IgD-negative memory B cell (primary cell): ENCODE results near the gene TTLL13. TPM values are rescaled to one million over a fixed set of nuclear protein-coding genes. Genes with fewer than 3 reads are reported as not detected.

Experiments used
- H3K27ac Mint-ChIP-seq, 3 donors: one replicate each; pipeline ENCODE4 v1.8.0; 2020 to 2022; ENCODE audit warnings: mild to moderate bottlenecking in 3 of 3, mixed read lengths in 3 of 3, moderate library complexity in 1 of 3
- H3K27me3 Mint-ChIP-seq: one replicate; pipeline ENCODE4 v1.8.0; 2021; ENCODE audit warnings: mixed read lengths
- H3K36me3 Mint-ChIP-seq: one replicate; pipeline ENCODE4 v1.8.0; 2020; ENCODE audit warnings: mild to moderate bottlenecking, mixed read lengths
- H3K4me1 Mint-ChIP-seq, 3 donors: one replicate each; pipeline ENCODE4 v1.8.0; 2020 to 2022; ENCODE audit warnings: mixed read lengths in 3 of 3, mild to moderate bottlenecking in 1 of 3
- H3K4me3 Mint-ChIP-seq, 4 donors: one replicate each; pipeline ENCODE4 v1.8.0; 2020 to 2022; ENCODE audit warnings: mild to moderate bottlenecking in 4 of 4, mixed read lengths in 4 of 4, moderate library complexity in 3 of 4
- H3K9me3 Mint-ChIP-seq, 3 donors: one replicate each; pipeline ENCODE4 v1.8.0; 2020 to 2021; ENCODE audit warnings: mixed read lengths in 3 of 3, mild to moderate bottlenecking in 1 of 3
- polyA plus RNA-seq: library from polyadenylated mRNA; unstranded; fragments of 300-500 nt; fragmentation: Illumina TruSeq; gene quantifications from one replicate; pipeline ENCODE4 v1.2.3, GENCODE V29; 2021

Gene TTLL13, protein sequence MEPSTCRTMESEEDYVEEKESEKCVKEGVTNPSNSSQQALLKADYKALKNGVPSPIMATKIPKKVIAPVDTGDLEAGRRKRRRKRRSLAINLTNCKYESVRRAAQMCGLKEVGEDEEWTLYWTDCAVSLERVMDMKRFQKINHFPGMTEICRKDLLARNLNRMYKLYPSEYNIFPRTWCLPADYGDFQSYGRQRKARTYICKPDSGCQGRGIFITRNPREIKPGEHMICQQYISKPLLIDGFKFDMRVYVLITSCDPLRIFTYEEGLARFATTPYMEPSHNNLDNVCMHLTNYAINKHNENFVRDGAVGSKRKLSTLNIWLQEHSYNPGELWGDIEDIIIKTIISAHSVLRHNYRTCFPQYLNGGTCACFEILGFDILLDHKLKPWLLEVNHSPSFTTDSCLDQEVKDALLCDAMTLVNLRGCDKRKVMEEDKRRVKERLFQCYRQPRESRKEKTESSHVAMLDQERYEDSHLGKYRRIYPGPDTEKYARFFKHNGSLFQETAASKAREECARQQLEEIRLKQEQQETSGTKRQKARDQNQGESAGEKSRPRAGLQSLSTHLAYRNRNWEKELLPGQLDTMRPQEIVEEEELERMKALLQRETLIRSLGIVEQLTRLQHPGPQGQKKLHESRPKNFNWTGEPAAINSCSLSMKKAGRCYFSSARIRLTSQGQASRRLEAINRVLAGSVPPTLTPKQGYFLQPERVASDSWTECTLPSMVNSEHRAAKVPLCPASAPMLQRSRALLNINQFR
- polyA plus RNA-seq = 0.08 TPM

DNA sequence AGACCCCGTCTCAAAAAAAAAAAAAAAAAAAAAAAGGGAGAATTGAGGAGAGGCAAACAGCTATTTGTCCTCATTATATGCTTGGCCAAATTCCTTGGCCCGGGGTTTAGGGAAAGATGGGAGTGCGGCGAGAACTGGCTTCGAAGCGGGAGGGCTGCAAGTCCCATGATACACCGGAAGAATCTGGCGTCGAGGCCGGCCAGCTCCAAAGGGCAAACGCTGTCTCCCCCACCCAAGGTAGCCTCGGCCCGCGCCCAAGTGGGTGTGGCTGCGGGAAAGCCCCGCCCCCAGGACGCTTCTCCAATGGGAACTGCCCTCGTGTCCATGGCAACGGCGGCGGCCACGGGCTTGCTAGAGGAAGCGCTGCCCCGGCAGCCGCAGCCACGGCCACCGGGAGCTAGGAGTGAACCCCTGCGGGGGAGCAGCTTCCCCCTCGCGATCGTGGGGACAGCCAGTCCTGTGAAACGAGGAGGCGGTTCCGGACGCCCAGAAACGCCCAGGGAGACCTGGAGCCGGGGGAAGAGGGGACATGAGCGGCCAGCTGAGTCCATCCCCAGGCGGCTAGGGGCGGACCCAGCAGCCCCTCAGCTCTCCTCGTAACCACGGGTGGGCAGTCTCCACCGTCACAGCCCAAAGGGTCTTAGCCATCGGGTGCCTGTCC, at the start of gene TTLL13:
TTLL13 (plus strand) TSS at position 354 of the 661 bp plus-strand sequence. CDS start 1,075 bp downstream, outside the sequence.
- peaks cover 5 to 13% (median 10%) of the 10 kb centered on the region in 3 donors for H3K4me1 Mint-ChIP-seq
- H3K4me3 Mint-ChIP-seq = peak within 1 kb of the TSS; percentile 48 to 90 (median 79)
- no peaks in the 10 kb centered on the region for H3K9me3 Mint-ChIP-seq
- no peaks in the 10 kb centered on the region for H3K27me3 Mint-ChIP-seq
- H3K36me3 Mint-ChIP-seq = peaks cover 4% of the 10 kb centered on the region
- peak within 1 kb of the TSS; percentile 52 to 70 (median 63) for H3K27ac Mint-ChIP-seq

DNA sequence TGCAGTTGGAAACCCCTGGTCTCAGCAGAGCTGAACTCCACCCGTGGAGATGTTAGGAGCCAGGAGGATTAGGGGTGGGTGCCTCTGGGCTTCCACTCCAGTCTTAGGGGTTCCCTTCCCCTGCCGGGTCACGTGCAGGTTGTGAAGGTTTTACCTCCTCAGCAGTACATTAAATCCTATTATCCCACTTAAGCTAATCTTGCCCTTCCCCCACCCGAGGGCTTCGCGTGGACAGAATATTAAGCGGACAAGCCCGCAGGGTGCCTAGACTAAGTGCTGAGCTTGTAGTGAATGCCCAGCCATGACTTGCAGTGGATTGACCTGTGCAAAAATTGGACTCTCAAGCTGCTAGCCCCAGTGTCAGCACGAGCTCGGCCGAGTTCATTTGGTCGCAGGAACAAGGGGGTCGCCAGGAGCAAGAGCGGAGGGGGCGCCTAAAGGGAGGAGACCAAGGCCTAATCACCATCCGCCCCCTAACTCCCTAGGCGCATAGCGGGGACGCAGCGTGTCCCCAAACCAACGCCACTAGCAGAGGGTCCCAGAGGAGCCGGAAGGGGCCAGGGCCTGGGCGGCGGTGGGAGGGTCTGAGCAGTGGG, 48.7 kb upstream of the TTLL13 start:
- H3K36me3 Mint-ChIP-seq = peaks cover 6% of the 10 kb centered on the region
- no peaks in the 10 kb centered on the region for H3K9me3 Mint-ChIP-seq
- H3K27me3 Mint-ChIP-seq = no peaks in the 10 kb centered on the region
- H3K4me1 Mint-ChIP-seq = peaks cover 31 to 55% (median 37%) of the 10 kb centered on the region in 3 donors
- H3K27ac Mint-ChIP-seq = peak overlapping the region; percentile 44 to 90 (median 58)
- peak overlapping the region; percentile 82 to 95 (median 92) for H3K4me3 Mint-ChIP-seq

DNA sequence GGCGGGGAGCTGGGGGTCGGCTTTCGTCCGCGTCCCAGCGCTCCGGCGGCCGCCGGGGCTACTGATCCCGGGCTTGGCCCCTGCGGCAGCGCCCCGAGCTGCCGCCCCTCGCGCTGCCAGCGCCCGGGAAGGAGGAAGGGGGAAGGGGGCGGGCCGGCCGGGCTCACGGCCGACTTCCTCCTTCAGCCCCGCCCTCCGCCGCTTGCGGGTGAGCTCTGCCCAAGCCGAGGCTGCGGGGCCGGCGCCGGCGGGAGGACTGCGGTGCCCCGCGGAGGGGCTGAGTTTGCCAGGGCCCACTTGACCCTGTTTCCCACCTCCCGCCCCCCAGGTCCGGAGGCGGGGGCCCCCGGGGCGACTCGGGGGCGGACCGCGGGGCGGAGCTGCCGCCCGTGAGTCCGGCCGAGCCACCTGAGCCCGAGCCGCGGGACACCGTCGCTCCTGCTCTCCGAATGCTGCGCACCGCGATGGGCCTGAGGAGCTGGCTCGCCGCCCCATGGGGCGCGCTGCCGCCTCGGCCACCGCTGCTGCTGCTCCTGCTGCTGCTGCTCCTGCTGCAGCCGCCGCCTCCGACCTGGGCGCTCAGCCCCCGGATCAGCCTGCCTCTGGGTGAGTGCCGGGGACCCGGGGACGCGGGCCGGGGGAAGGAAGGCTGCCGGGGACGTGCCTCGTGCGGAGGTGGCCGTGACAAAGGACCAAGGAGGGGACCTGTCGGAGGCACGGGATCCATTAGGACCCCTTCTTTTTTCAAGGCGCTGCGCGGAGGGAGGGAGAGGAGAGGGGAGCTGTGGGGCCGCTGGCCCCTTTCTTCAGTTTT, 48.0 kb upstream of the TTLL13 start, which contains the start of gene SEMA4B:
SEMA4B (plus strand) TSS at position 201 of the 814 bp plus-strand sequence; CDS start at position 450, 249 bp downstream.
- Mint-ChIP-seq H3K27ac (peak within 1 kb of the TSS; percentile 77 to 95 (median 90)), H3K36me3 (peaks cover 6% of the 10 kb centered on the region), H3K4me1 (peaks cover 37 to 60% (median 39%) of the 10 kb centered on the region in 3 donors), H3K9me3 (no peaks in the 10 kb centered on the region), H3K27me3 (no peaks in the 10 kb centered on the region), H3K4me3 (peak within 1 kb of the TSS; percentile 92 to 99 (median 97))

DNA sequence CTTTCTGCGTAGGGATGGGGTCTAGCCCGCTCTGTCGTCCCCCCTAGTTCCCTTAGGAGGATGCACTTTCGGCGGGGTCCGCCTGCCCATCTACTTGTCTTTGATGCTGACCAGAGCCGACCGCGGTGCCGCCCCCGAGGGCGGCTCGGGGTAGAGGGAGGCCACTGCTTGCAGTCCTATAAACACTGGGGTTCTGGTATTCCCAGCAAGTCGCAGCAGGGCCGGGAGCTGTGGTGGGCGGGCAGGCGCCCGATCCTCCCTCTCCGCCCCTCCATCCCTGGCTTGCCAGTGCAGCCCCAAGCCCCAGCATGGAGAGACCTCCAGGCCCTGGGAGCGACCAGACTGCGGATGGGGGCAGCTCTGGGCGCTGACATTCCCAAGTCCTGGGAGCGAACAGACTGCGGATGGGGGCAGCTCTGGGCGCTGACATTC, 47.4 kb upstream of the TTLL13 start:
- Mint-ChIP-seq H3K4me3 (peak overlapping the region; percentile 92 to 99 (median 97)), H3K4me1 (peaks cover 44 to 63% (median 44%) of the 10 kb centered on the region in 3 donors), H3K36me3 (peaks cover 3% of the 10 kb centered on the region), H3K9me3 (no peaks in the 10 kb centered on the region), H3K27me3 (no peaks in the 10 kb centered on the region), H3K27ac (peak overlapping the region in 2 of 3 donors; percentile 77 to 95)

DNA sequence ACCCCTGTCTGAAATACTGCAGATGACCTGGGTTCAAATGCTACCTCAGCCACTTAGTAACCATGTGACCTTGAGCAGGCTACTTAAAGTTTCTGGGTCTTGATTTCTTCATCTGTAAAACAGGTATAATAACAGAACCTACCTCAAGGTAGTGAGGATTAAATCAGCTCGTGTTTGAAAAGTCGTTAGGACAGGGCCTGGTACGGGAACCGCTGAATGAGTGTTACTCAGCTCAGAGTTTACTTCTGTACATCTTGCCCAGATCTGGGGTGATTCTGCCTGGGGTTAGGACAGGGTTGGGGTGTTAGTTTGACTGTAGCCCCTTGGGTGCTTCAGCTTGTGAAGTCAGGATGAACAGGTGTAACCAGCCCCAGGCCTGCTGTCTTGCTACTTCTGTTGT, 46.4 kb upstream of the TTLL13 start:
- Mint-ChIP-seq H3K36me3 (peaks cover 3% of the 10 kb centered on the region), H3K27ac (peak overlapping the region; percentile 77 to 95 (median 78)), H3K27me3 (no peaks in the 10 kb centered on the region), H3K4me3 (peak overlapping the region; percentile 92 to 99 (median 97)), H3K9me3 (no peaks in the 10 kb centered on the region), H3K4me1 (peaks cover 50 to 71% (median 50%) of the 10 kb centered on the region in 3 donors)

DNA sequence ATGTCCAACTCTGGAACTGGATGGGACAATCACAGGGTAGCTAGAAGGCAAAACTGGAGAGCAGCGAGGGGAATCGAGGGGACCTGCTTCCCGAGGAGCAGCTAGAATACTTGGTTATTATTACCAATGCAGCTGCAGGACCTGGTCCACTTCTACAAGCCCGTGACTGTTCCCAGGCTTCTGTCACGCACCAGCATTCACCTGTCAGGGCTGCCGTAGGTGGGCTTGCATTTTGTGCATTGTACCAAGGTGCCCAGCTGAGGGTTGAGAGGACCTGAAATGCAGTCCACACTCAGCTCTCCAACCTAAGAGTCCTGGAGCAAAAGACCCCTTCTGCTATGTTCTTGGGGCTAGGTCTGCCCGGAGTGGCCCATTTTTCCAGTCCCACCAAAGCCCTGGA, 45.9 kb upstream of the TTLL13 start:
- no peaks in the 10 kb centered on the region for H3K27me3 Mint-ChIP-seq
- no peaks in the 10 kb centered on the region for H3K9me3 Mint-ChIP-seq
- peaks cover 48 to 68% (median 50%) of the 10 kb centered on the region in 3 donors for H3K4me1 Mint-ChIP-seq
- H3K27ac Mint-ChIP-seq = peak overlapping the region; percentile 77 to 95 (median 78)
- peaks cover 3% of the 10 kb centered on the region for H3K36me3 Mint-ChIP-seq
- H3K4me3 Mint-ChIP-seq = peak overlapping the region; percentile 76 to 99 (median 94)

DNA sequence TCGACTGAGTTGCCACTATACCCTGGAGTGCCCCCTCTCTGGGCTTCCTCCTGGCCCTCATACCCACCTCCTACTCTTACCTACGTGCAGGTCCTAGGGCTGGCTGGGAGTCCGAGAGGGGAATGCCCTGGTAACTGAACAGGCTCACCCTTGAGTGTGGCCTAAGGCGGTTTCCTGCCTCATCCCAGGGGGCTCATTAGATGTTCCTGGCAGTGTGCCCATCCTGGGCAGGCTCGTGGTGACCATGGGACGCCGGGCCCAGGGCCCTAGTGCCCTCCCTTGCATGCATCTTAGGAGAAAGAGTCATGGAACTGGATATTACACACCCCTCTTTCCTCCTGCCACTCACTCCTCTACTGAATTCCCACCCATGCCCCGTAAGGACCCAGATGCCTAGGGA, 45.4 kb upstream of the TTLL13 start:
- peaks cover 49 to 69% (median 50%) of the 10 kb centered on the region in 3 donors for H3K4me1 Mint-ChIP-seq
- H3K4me3 Mint-ChIP-seq = peak overlapping the region; percentile 55 to 95 (median 82)
- no peaks in the 10 kb centered on the region for H3K27me3 Mint-ChIP-seq
- no peaks in the 10 kb centered on the region for H3K9me3 Mint-ChIP-seq
- H3K27ac Mint-ChIP-seq = peak overlapping the region in 1 of 3 donors; percentile 52
- H3K36me3 Mint-ChIP-seq = peaks cover 3% of the 10 kb centered on the region

DNA sequence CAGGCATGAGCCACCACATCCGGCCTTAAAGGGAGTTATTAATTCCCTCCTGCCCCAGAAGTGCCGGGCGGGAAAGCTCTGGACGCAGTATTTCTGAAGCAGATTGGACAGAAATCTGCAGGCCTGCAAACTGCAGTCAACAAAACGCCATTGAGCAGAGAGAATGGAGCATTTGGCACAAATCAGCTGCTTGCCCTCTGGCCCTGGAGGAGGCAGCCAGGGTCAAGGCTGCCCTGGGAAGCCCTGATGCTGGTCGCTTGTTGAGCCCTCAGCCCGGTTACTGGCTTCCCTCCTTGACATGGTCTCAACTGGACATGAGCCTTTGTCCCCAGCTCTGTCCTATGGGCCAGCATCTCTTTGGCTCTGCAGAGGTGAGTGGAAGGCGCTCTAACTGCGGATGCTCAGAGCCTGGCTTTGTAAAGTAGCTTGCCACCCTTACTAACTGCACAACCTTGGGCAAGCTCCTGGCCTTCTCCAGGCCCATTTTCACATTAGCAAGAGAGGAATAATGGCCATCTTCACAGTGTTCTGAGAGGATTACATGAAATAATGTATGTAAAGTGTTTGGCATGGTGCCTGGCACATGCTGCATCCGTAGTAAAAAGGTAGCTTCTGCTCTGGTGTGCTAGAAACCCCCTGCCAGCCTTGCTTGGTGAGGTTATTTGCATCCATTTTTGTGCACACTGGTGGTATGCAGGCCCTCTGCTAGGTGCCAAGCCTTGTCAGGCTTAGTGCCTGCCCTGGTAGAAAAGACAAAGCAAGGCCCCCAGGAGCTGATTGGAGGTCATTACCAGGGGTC, 44.1 kb upstream of the TTLL13 start:
- peaks cover 50 to 70% (median 55%) of the 10 kb centered on the region in 3 donors for H3K4me1 Mint-ChIP-seq
- peak overlapping the region; percentile 25 to 95 (median 88) for H3K4me3 Mint-ChIP-seq
- peaks cover 10% of the 10 kb centered on the region for H3K36me3 Mint-ChIP-seq
- no peaks in the 10 kb centered on the region for H3K9me3 Mint-ChIP-seq
- H3K27me3 Mint-ChIP-seq = no peaks in the 10 kb centered on the region
- peak overlapping the region; percentile 53 to 79 (median 78) for H3K27ac Mint-ChIP-seq

DNA sequence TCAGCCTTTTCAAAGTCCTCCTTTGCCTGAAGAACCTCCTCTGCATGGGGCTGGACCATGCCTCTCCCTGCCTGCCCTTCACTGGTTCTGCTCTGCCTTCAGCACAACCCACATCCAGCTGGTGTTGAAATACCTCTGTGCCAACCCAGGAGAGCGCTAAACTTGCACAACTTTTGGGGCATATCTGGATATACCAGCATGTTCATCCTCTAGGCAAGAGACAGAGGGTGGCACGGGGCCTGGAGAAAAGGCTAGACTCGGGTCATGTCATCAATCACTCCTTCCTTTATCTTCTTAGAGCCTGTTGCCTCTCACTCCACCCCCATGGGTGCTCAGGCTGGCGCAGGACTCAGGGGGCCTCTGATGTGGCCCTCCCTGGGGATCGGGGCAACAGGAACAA, 43.5 kb upstream of the TTLL13 start:
- Mint-ChIP-seq H3K9me3 (no peaks in the 10 kb centered on the region), H3K36me3 (peaks cover 10% of the 10 kb centered on the region), H3K4me3 (peak overlapping the region; percentile 25 to 95 (median 88)), H3K27me3 (no peaks in the 10 kb centered on the region), H3K27ac (peak overlapping the region; percentile 33 to 79 (median 53)), H3K4me1 (peaks cover 50 to 72% (median 62%) of the 10 kb centered on the region in 3 donors)

DNA sequence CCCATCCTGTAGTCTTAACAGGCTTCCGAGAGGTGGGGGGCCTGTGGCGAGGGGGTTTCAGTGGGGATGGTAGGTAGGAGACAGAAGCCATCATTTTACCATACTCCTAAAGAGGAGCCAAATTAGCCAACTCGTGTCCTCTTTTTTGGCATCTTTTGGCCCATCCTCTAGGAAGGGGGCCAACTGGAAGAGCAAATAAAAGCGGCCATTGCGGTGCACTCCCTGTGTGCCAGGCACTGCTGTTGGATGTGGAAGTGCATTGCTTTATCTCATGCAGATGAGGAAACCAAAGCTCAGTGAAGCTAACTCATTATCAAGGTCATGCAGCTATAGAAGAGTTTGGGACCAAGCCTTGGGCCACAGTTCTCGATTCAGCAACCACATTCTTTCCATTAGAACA, 42.1 kb upstream of the TTLL13 start:
- Mint-ChIP-seq H3K27ac (peak overlapping the region in 2 of 3 donors; percentile 79 to 82), H3K27me3 (no peaks in the 10 kb centered on the region), H3K9me3 (no peaks in the 10 kb centered on the region), H3K36me3 (peaks cover 10% of the 10 kb centered on the region), H3K4me3 (peak overlapping the region in 3 of 4 donors; percentile 60 to 95 (median 82)), H3K4me1 (peaks cover 52 to 84% (median 66%) of the 10 kb centered on the region in 3 donors)

DNA sequence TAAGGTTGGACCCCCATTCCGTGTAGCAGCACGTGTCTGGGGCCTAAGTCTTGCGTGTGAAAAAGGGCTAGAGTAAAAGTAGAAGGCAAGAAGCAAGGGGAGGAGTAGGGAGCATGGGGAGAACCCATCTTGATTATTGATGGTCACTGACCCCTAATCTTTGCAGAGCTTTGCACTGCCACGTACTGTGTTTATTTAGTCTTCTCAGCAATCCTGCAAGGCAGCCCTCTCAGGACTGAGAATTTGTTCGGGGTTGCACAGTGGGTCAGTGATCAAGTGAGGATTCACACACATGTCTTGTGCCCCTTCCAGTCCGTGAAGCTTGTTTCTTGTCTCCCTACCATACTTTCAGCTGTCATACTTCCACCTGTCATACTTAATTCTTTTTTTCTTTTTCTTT, 41.0 kb upstream of the TTLL13 start:
- Mint-ChIP-seq H3K36me3 (peaks cover 12% of the 10 kb centered on the region), H3K27ac (peak overlapping the region; percentile 67 to 85 (median 68)), H3K4me1 (peaks cover 46 to 84% (median 69%) of the 10 kb centered on the region in 3 donors), H3K27me3 (no peaks in the 10 kb centered on the region), H3K9me3 (no peaks in the 10 kb centered on the region), H3K4me3 (peak overlapping the region in 3 of 4 donors; percentile 23 to 89 (median 87))

DNA sequence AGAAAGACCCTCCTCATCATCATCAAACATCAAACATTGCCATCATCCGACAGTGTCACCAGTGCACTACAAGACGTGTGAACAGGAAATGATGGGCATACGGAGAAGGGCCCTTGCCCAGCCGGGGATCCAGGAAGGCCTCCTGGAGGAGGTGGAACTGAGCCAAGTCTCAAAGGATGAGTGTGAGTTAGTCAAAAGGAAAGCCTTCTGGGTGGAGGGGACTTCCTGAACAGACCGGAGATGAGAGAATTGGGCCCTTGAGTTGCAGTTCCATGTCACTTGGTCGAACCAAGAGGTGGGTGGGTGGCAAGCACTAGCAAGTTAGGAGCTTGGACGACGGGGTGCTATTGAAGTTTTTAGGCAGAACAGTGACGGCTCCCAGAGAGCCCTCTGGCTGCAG, 39.8 kb upstream of the TTLL13 start:
- Mint-ChIP-seq H3K36me3 (peaks cover 15% of the 10 kb centered on the region), H3K4me1 (peaks cover 54 to 84% (median 70%) of the 10 kb centered on the region in 3 donors), H3K27me3 (peaks cover 2% of the 10 kb centered on the region), H3K27ac (peak overlapping the region; percentile 85 to 95 (median 90)), H3K9me3 (no peaks in the 10 kb centered on the region), H3K4me3 (peak overlapping the region; percentile 60 to 89 (median 84))

DNA sequence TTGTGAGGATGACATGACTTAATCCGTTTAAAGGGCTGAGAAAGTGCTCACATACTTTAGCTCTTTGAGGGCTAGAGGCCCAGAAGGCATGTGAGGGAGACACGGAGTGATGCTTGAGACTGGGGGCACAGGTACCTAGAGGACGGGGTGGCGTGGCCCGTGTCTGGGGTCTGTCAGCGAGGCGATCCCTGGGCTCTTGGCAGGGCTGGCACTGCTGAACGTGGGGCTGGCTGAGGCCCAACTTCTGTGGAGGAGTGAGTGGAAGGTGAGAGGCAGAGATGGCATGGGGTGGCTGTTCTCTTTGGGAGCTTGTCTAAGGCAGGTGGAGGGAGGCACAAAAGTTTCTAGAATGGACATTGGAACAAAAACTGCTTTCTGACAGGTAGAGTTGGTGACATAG, 38.8 kb upstream of the TTLL13 start:
- peak overlapping the region; percentile 44 to 89 (median 84) for H3K4me3 Mint-ChIP-seq
- peak overlapping the region; percentile 85 to 92 (median 90) for H3K27ac Mint-ChIP-seq
- H3K27me3 Mint-ChIP-seq = peaks cover 2% of the 10 kb centered on the region
- peaks cover 48 to 81% (median 72%) of the 10 kb centered on the region in 3 donors for H3K4me1 Mint-ChIP-seq
- H3K9me3 Mint-ChIP-seq = no peaks in the 10 kb centered on the region
- peaks cover 18% of the 10 kb centered on the region for H3K36me3 Mint-ChIP-seq
